Effector memory CD4-positive, alpha-beta T cell (primary cell): ENCODE measurements around the gene WDR75.

Source experiments
- DNase-seq, 3 donors: peaks; one replicate each; pipeline ENCODE4 v3.0.0-alpha.2; 2020
- H3K27ac ChIP-seq: 2 replicates; pipeline ENCODE4 v1.7.0; 2013; ENCODE audit warnings: mild to moderate bottlenecking, low read length, moderate library complexity; ENCODE audit not compliant: insufficient read depth, poor library complexity, severe bottlenecking
- H3K27me3 ChIP-seq: replicated peaks from 2 replicates; pipeline ENCODE4 v1.7.0; 2013; ENCODE audit warnings: mild to moderate bottlenecking, low read length; ENCODE audit not compliant: insufficient read depth, control insufficient read depth, poor library complexity, severe bottlenecking
- H3K36me3 ChIP-seq: 2 replicates; pipeline ENCODE4 v1.7.0; 2013; ENCODE audit warnings: mild to moderate bottlenecking, low read length, moderate library complexity; ENCODE audit not compliant: control insufficient read depth, insufficient read depth
- H3K4me1 ChIP-seq: 2 replicates; pipeline ENCODE4 v1.7.0; 2013; ENCODE audit warnings: low read length, mild to moderate bottlenecking; ENCODE audit not compliant: control insufficient read depth, insufficient read depth, poor library complexity, severe bottlenecking
- H3K4me3 ChIP-seq: 2 replicates; pipeline ENCODE4 v1.7.0; 2013; ENCODE audit warnings: low read length, low read depth, mild to moderate bottlenecking; ENCODE audit not compliant: insufficient read depth, poor library complexity, severe bottlenecking
- H3K9me3 ChIP-seq: 2 replicates; pipeline ENCODE4 v1.7.0; 2013; ENCODE audit warnings: mild to moderate bottlenecking, low read length, moderate library complexity; ENCODE audit not compliant: control insufficient read depth

WDR75 gene

DNA sequence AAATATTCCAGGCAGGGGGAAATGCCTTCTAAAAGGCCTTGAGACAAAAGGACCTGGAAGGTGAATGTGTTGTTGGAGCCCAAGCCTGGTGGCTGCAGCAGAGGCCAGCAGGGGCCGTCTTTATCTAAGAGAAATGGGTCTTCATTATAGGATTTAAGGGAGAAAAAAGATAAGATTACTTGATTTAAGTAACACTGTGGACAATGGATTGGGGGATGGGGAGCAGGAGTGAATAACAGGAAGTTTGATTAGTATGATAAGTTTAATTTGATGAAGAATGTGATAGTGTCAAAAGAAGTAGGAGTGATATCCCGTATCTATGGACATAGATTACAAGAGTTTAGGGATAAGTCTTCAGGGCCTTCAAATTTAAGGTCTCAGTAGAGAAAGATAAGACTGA is 64.2 kb downstream of the WDR75 start:
- Histone ChIP-seq H3K4me3 (no peak overlapping the region), H3K4me1 (peaks cover 8% of the 10 kb centered on the region), H3K27me3 (no peaks in the 10 kb centered on the region), H3K9me3 (no peaks in the 10 kb centered on the region), H3K27ac (no peak overlapping the region), H3K36me3 (no peaks in the 10 kb centered on the region)
- no peak for DNase-seq

GRCh38 chr2:189506514-189506976 is 65.3 kb downstream of the WDR75 start:
- H3K27me3 ChIP-seq, result no peaks in the 10 kb centered on the region
- H3K36me3 ChIP-seq, result no peaks in the 10 kb centered on the region
- no peak for DNase-seq
- peaks cover 8% of the 10 kb centered on the region for H3K4me1 ChIP-seq
- H3K4me3 ChIP-seq, result no peak overlapping the region
- H3K27ac ChIP-seq, result no peak overlapping the region
- no peaks in the 10 kb centered on the region for H3K9me3 ChIP-seq

DNA sequence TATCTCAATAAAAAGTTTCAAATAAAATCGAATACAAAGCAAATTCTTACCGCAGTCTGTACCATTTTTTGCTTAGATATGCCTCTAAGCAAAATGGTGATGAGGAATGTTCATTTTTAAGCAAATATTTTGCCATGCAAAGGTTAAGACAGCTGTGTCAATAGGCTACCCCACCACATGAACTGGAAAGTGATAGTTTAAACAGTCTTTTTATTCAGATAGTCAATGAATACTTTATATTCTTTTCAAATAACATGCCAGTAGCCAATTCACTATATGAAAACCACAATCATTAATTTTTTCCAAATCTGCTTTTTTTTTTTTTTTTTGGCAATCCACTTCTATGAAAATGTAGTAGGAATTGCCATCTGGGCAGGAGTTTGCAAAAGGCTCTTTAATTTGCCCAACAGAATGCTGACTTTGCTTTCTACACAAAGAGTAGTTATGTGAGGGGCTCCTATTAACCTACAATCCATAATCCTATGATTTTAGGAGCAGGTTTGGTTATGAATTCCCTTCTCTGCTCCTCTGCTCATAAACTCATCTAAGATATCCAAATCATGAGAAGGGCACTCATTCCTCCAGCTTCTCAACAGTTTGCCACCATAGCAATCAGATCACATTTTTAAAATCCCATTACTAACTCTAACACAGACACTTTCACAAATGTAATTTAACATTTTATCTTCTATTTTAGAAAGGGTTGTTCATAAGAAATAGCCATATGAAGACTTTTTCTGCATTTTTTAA is 70.1 kb downstream of the WDR75 start:
- Histone ChIP-seq H3K36me3 (no peaks in the 10 kb centered on the region), H3K27me3 (no peaks in the 10 kb centered on the region), H3K27ac (no peak overlapping the region), H3K9me3 (no peaks in the 10 kb centered on the region), H3K4me3 (no peak overlapping the region), H3K4me1 (no peaks in the 10 kb centered on the region)
- no peak for DNase-seq

- Histone ChIP-seq H3K36me3 (no peaks in the 10 kb centered on the region), H3K4me3 (no peak overlapping the region), H3K4me1 (no peaks in the 10 kb centered on the region), H3K9me3 (no peaks in the 10 kb centered on the region), H3K27me3 (no peaks in the 10 kb centered on the region), H3K27ac (no peak overlapping the region)
- DNase-seq, result no peak
Measured at GRCh38 chr2:189511960-189512319, 70.7 kb downstream of the WDR75 start.

GRCh38 chr2:189512879-189513278 is 71.6 kb downstream of the WDR75 start:
- Histone ChIP-seq H3K36me3 (no peaks in the 10 kb centered on the region), H3K4me3 (no peak overlapping the region), H3K4me1 (no peaks in the 10 kb centered on the region), H3K9me3 (no peaks in the 10 kb centered on the region), H3K27ac (no peak overlapping the region), H3K27me3 (no peaks in the 10 kb centered on the region)
- DNase-seq, result no peak

GRCh38 chr2:189514104-189514503 is 72.8 kb downstream of the WDR75 start:
- no peaks in the 10 kb centered on the region for H3K9me3 ChIP-seq
- no peaks in the 10 kb centered on the region for H3K27me3 ChIP-seq
- no peak for DNase-seq
- no peaks in the 10 kb centered on the region for H3K4me1 ChIP-seq
- H3K36me3 ChIP-seq, result no peaks in the 10 kb centered on the region
- H3K27ac ChIP-seq, result no peak overlapping the region
- no peak overlapping the region for H3K4me3 ChIP-seq

GRCh38 chr2:189515264-189515663 is 74.0 kb downstream of the WDR75 start:
- Histone ChIP-seq H3K27ac (no peak overlapping the region), H3K4me1 (no peaks in the 10 kb centered on the region), H3K36me3 (no peaks in the 10 kb centered on the region), H3K9me3 (no peaks in the 10 kb centered on the region), H3K27me3 (no peaks in the 10 kb centered on the region), H3K4me3 (no peak overlapping the region)
- no peak for DNase-seq

GRCh38 chr2:189516546-189516945 is 75.3 kb downstream of the WDR75 start:
- Histone ChIP-seq H3K27me3 (no peaks in the 10 kb centered on the region), H3K27ac (no peak overlapping the region), H3K4me1 (no peaks in the 10 kb centered on the region), H3K4me3 (no peak overlapping the region), H3K36me3 (no peaks in the 10 kb centered on the region), H3K9me3 (no peaks in the 10 kb centered on the region)
- DNase-seq, result no peak

DNA sequence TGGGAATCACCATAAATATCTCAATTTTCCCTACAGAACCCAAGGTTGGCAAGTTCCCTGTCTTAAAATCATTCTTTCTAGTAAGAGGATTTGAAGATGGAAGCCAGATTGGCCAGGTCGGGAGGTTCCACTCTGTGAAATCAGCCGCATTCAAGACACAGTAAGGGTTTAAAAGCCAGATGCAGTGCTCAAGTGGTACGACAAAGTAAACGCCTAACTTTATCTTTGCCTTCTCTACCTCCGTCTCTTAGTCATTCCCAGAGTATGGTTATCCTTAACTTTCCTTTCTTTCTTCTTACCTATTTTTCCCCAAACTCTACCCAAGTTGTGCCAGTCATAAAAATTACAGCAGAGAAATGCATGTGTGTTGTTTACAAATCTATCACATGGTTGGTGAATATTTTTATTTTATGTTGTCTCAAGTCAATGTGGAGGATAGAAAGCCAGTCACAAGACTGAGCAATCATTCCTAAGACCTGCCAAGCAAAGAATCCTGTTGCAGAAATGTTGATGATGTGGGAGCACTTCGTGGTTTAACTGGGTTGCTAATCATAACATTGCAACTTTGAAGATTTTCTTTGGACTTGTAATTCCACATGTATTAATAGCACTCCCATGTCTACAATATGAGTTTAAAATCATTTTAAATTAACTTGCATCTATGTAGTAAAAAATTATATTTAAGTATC is 76.7 kb downstream of the WDR75 start:
- Histone ChIP-seq H3K9me3 (no peaks in the 10 kb centered on the region), H3K4me1 (no peaks in the 10 kb centered on the region), H3K4me3 (no peak overlapping the region), H3K27me3 (no peaks in the 10 kb centered on the region), H3K27ac (no peak overlapping the region), H3K36me3 (no peaks in the 10 kb centered on the region)
- DNase-seq, result no peak

- no peaks in the 10 kb centered on the region for H3K4me1 ChIP-seq
- no peaks in the 10 kb centered on the region for H3K36me3 ChIP-seq
- H3K27ac ChIP-seq, result no peak overlapping the region
- no peak for DNase-seq
- H3K9me3 ChIP-seq, result no peaks in the 10 kb centered on the region
- H3K4me3 ChIP-seq, result no peak overlapping the region
- no peaks in the 10 kb centered on the region for H3K27me3 ChIP-seq
Measured at GRCh38 chr2:189519631-189520387, 78.5 kb downstream of the WDR75 start.
